HG02571 (cell line): ENCODE results near the gene TRMT2A.

Source experiments
- ATAC-seq: cut with Tn5 transposase; IDR thresholded peaks from one replicate; pipeline ENCODE4 v1.9.1; 2021; ENCODE audit warnings: mild to moderate bottlenecking, moderate library complexity; ENCODE audit not compliant: unreplicated experiment

TRMT2A gene

GRCh38 chr22:20149257-20150250 is 32.5 kb upstream of the TRMT2A start:
- ATAC-seq, result no peak

- no peak for ATAC-seq
Measured at GRCh38 chr22:20148414-20148813, 31.4 kb upstream of the TRMT2A start.

DNA sequence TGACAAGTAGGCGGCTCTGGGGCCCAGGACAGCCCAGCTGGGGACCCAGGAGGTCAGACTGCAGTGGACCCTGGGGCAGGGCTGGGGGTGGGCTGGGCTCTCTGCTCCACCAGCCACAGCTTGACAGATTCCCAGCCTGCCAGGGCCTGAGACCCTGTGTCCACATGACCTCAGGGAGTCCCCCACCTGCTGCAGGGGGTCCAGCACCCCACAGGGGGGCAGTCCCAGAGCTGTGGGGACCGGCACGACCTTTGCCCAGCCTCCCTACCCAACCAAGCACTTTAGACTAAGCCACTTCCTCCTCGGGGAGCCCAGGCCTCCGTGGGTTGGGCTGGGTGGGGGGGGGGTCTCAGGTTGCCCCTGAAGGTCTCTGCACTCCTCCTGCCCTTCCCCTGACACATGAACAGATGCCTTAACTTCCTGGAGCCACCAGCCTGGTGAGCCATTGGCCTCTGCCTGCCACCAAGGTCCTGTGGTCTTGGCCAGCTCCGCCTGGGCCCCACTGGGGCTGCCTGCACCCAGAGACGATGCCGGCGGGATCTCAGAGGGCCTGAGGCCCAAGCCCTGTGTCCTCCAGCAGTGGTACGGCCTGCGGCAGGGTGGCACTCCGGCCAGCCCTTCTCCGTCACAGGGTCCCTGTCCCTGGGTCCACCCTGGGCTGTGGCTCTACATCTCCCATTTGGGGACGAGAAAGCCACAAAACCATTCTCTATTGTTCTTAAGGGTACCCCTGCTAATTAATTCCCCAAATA is 30.4 kb upstream of the TRMT2A start:
- ATAC-seq, result no peak

GRCh38 chr22:20146777-20147176 is 29.8 kb upstream of the TRMT2A start:
- ATAC-seq, result no peak

DNA sequence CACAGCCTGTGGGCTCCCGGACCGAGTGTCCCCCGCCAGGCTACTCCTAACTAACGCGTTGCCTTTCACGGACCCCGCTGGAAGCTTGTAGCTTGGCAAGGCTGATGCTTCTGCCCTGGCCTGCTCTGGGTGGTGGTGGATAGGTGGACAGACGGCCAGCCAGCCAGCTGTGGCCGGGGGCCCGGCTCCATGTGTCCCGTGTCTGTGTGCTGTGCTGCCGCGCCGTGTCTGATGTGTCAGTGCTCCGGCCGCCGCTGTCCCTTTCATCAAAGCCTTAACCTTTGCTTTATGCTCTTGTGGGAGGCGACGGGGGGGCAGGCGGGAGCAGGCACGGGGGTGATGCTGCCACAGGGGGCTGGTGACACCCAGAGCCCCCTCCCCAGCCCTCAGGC is 28.8 kb upstream of the TRMT2A start:
- ATAC-seq, result no peak

DNA sequence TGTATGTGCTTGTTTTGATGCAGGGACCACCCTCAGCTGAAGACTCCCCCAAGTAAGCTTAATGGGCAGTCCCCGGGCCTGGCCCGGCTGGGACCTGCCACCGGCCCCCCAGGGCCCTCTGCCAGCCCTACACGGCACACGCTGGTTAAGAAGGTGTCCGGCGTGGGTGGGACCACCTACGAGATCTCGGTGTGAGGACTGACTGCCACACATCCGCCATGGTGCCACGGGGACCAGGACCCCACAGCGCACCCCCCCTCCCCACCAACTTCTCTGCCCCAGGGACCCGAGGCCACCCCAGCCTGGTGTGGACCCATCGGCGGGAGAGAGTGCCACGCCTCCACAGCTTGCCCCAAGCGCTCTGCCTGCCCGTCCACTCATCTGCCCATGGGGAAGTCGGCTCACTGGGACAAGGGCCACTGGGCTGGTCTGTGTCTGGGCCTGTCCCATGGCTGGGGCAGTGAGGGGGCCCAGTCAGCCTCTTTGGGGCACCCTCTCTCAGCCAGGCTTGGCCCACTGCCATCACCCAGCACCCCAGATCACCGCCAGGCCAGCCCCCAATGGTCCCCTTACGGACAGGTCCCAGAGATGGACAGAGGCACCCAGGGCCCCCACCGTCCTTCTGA is 28.3 kb upstream of the TRMT2A start:
- no peak for ATAC-seq

- no peak for ATAC-seq
Measured at GRCh38 chr22:20143883-20144665, 27.0 kb upstream of the TRMT2A start.

DNA sequence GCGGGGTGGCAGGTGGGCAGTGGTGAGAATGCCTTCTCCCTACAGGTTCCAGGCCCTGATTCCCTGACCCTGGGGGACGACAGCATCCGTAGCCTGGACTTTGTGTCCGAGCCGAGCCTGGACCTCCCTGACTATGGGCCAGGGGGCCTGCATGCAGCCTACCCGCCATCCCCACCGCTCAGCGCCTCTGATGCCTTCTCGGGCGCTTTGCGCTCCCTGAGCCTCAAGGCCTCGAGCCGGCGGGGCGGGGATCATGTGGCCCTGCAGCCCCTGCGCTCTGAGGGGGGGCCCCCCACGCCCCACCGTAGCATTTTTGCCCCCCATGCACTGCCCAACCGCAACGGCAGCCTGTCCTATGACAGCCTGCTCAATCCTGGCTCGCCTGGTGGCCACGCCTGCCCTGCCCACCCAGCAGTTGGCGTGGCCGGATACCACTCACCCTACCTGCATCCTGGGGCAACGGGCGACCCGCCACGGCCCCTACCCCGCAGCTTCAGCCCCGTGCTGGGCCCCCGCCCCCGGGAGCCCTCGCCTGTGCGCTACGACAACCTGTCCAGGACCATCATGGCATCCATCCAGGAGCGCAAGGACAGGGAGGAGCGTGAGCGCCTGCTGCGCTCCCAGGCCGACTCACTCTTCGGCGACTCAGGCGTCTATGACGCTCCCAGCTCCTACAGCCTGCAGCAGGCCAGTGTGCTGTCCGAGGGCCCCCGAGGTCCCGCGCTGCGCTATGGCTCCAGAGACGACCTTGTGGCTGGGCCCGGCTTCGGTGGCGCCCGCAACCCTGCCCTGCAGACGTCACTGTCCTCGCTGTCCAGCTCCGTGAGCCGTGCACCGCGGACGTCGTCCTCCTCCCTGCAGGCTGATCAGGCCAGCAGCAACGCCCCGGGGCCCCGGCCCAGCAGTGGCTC is 25.9 kb upstream of the TRMT2A start:
- ATAC-seq, result no peak

DNA sequence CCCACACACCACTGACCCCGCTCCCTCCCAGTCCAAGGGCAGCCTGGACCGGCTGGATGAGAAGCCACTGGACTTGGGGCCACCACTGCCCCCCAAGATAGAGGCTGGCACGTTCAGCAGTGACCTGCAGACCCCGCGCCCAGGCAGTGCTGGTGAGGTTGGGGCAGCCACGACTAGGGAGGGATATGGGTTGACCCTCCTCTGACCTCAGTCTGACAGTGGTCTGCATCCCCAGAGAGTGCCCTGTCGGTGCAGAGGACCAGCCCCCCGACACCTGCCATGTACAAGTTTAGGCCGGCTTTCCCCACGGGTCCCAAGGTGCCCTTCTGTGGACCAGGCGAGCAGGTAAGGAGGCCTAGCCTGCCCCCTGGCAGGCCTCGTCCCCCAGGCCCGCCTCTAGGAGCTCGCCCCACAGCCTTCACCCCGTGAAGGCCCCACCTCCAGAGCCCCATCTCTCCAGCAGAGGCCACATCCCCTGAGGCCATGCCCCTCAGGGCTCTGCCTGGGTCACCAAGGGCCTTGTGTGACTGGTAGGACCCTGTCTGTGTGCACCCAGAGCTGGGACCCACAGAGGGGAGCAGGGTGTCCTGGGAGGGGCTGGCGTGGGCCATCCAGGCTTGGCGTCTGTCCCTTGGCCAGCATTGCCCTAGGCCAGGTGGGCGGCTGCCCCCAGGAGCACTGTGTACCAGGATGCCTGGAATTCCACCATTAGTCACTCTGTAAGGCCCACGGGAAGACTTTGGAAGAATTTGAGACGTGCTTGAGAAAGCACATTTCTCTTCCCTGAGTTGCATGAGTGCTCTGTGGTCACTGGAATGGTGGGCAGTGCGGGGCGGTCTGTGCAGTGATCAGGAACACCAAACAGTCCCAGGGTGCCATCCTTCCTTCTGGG is 24.4 kb upstream of the TRMT2A start:
- ATAC-seq, result no peak

- ATAC-seq, result no peak
Measured at GRCh38 chr22:20140521-20140964, 23.5 kb upstream of the TRMT2A start.

- ATAC-seq, result no peak
Measured at GRCh38 chr22:20140107-20140445, 23.1 kb upstream of the TRMT2A start.

DNA sequence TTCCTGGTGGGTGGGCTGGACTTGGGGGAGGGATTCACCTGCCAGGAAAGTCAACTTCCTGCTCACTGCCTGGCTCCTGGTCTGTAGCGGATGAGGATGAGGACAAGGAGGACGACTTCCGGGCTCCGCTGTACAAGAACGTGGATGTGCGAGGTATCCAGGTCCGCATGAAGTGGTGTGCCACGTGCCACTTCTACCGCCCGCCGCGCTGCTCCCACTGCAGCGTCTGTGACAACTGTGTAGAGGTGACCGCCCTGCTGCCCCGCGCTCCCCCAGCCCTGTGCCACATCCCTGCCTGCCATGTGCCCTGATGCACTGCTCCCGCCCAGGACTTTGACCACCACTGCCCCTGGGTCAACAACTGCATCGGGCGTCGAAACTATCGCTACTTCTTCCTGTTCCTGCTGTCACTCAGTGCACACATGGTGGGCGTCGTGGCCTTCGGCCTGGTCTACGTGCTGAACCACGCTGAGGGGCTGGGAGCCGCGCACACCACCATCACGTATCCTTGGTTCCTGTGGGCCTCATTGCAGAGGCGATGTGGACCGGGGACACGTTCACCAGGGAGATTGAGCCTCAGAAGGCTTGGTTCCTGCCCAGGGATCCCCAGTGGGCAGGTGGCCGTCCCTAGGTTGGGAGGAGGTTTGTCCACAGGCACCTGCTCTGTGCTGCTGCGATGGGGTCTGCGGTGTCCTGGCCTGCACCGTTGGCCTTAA is 22.5 kb upstream of the TRMT2A start:
- no peak for ATAC-seq

- no peak for ATAC-seq
Measured at GRCh38 chr22:20138868-20139267, 21.8 kb upstream of the TRMT2A start.

DNA sequence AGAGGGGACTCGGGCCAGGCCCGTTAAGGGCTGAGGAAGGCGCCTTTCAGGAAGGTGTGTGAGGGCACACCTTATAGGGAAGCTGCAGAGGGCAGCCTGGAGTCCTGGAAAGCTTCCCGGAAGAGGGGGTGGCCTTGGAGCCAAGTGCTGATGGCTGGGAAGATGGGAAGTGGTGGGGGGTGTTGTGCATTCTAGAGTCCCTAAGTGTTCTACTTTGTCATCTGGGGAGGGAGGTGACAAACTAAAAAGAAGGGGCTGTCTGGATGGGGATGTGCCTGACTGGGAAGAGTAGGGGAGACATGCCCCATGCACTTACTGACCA is 21.4 kb upstream of the TRMT2A start:
- no peak for ATAC-seq

GRCh38 chr22:20137671-20138416 is 20.8 kb upstream of the TRMT2A start:
- no peak for ATAC-seq

- ATAC-seq, result no peak
Measured at GRCh38 chr22:20137113-20137512, 20.1 kb upstream of the TRMT2A start.

DNA sequence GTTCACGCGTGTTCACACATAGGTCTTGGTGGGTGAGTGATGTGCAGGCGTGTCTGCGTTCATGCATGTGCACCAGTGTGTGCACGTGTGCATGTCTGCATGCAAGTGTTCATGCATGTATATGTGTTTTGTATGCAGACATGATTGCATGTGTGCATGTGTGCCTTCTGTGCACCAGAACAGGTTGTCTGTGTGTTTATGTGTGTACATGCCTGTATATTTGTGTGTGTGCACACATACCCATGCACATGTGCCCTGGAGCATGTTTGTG is 19.5 kb upstream of the TRMT2A start:
- ATAC-seq, result no peak
